NCI-H82 (cell line): ENCODE results near the gene OR2AK2.

Source experiments
- DNase-seq: peaks from one replicate; lab custom pipeline; 2025; lab: John Stamatoyannopoulos, UW

Gene OR2AK2, protein sequence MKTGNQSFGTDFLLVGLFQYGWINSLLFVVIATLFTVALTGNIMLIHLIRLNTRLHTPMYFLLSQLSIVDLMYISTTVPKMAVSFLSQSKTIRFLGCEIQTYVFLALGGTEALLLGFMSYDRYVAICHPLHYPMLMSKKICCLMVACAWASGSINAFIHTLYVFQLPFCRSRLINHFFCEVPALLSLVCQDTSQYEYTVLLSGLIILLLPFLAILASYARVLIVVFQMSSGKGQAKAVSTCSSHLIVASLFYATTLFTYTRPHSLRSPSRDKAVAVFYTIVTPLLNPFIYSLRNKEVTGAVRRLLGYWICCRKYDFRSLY

DNA sequence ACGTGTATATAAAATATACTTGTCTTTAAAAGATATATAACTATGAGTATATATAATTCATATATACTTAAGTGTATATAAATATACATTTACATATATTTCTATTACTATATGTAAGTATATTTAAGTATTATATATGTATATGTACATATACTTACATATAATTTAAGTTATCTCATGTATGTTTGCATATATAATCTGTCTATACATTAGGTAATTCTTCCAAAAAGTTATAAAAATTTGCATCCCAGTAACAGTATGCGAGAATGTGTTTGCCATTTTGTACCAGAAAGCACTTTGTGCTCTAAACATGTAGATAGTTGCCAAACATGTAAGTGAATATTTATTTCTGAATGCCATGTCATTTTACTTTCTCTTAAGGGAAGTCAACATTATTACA, at the start of gene OR2AK2:
OR2AK2 (plus strand) TSS at position 301 of the 400 bp plus-strand sequence. CDS start 144 bp downstream, outside the sequence.
- no peak for DNase-seq

DNA sequence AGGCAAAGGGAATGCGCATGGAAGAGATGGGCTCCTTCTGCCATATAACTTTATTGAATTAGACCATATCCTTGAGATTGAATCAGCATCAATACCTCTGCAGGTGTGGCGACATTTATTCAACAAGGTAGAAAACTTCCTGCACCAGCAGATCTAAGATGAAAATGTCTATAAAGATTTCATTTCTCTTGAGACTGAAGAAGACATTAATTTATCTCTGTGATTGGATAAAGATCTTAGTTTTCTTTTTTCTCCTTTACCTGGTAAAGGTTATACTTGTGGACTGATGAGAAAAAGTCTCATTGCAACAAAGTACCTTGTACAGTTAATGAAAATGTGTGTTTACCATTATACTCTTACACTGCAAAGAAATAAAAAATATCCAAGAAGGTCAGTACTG, 45.1 kb upstream of the OR2AK2 start, which contains the start of gene OR2T8:
OR2T8 (plus strand) TSS at position 301 of the 400 bp plus-strand sequence. CDS start 766 bp downstream, outside the sequence.
- no peak for DNase-seq

DNA sequence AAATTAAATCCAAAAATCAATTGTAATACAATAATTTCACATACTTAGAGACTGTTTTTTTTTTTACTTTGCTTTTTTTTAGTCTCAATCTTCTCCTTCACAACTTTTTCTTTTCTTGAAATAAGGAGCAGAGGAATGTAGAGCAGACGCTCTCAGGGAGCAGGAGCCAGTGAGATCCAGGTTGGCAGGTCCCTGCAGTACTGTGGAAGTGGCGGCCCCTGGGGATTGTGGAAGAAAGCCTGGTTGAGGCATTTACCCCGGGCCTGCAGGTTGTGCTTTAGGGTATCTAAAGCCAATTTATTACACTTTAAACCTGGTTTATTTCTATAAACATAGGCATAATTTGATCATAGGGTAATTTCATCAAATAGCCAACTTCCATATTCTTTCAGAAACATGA, 41.1 kb upstream of the OR2AK2 start:
- DNase-seq: no peak

DNA sequence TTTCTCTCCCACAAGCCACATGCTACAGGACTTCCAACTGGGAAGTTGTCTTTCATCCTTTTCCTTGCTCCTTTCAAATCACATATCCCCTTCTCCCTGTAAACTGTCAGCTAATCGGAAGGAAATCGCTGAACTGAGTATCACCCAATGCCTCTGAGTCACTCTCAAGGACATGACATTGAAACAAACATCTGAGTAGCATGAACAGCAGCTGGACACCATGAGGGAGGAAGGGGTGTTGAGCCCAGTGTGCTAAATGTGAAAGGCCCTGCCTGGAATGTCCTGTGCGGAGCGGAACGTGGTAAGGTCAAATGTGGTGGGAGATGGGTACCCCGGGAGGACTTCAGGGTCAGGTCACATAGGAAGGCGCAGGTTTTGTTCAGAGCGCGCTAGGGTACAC, 40.2 kb upstream of the OR2AK2 start, which contains the start of gene OR2AJ1:
OR2AJ1 (plus strand) TSS at position 22 of the 400 bp plus-strand sequence. CDS start 8,880 bp downstream, outside the sequence.
- DNase-seq: no peak

DNA sequence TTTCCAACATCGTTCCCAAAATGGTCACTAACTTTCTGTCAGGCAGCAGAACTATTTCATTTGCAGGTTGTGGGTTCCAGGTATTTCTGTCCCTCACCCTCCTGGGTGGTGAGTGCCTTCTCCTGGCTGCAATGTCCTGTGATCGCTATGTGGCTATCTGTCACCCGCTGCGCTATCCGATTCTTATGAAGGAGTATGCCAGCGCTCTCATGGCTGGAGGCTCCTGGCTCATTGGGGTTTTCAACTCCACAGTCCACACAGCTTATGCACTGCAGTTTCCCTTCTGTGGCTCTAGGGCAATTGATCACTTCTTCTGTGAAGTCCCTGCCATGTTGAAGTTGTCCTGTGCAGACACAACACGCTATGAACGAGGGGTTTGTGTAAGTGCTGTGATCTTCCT, 31.0 kb upstream of the OR2AK2 start:
- no peak for DNase-seq

DNA sequence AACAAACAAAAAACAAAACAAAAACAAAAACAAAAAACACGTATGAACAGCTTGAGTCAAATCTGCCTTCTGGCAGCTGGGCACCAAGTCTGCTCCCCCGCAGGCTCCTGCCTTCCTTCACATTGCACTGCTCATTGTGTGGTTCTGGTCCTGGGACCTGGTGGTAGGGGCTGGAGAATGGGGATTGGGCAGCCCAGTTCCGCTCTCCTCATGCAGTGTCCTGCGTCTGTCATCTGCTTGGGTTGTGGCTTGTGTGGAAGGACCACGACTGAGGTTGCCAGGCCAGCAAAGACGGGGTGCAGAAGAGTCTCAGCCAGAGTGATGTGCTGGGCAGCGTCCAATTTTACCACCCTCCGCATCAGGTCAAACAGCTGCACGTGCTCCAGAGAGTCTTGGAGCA, 29.3 kb upstream of the OR2AK2 start:
- no peak for DNase-seq

DNA sequence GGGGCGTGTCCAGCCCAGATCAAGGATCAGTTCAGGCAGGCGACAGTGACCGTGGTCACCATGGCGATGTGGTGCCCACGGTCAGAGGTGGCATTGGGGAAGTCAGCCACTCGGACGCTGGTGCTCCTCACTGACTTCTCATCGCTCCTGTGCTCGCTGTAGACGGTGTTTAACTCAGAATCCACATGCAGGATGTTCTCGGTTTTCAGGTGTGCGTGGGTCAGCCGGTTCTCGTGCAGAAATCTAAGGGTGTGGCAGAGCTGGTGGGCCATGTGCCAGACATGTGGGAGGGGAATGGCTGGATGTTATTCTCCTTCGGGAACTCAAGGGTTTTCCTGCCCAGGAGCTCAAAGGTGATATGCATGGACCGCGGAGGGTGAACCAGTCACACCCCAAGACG, 28.6 kb upstream of the OR2AK2 start:
- DNase-seq: no peak

DNA sequence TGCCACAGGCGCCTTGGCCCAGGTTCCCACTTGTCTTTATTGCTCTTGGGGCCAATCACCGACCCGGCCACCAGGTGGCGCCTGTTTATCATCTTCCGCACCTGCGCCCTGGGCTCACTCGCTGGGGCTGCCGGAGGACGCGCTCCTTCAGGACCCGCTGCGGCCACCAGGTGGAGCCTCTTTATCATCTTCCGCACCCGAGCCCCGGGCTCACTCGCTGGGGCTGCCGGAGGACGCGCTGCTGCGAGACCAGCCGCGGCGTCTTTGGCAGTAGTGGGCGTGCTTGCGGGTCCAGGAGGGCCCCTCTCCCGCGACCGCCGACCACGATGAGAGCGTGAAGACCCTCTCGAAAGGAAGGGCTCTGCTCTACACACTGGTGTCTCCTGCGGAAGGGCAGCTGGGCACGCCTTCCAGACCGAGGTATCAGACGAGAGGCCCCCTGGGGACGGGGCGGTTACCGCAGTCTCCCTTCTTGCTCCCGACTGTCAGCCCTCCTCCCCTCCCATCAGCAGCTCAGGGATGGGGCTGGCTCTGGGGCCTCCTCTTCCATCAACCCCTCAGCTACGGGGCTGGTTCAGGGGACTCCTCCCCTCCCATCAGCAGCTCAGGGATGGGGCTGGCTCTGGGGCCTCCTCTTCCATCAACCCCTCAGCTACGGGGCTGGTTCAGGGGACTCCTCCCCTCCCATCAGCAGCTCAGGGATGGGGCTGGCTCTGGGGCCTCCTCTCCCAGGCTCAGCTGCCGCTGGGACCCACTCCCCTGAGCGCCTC, 27.9 kb upstream of the OR2AK2 start:
- peak; percentile 84 for DNase-seq

DNA sequence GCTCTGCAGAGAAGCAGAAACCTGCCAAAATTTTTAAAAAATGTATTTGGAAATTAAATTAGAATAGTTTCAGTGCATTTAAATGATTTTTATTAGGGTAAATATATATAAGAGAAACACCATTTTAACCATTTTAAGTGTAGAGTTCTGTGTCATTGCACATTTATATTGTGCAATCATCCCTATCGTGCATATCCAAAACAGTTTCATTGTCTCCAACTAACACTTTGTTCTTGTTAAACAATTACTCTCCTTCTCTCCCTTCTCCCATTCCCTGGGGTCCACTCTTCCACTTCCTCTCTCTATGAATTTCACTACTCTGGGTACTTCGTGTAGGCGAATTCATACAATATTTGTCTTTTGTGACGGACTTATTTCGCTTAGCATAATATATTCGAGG, 22.4 kb upstream of the OR2AK2 start:
- no peak for DNase-seq

DNA sequence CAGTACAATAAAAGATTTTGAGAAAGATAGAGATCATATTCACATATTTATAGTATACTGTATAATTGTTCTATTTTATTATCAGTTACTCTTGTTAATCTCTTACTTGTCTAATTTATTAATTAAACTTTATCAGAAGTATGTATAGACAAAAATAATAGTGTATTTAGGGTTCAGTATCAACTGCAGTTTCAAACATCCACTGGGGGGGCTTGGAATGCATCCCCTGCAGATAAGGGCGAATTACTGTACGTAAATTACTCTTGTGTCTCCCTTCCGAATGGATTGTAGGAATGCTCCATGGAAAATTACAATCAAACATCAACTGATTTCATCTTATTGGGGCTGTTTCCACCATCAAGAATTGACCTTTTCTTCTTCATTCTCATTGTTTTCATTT, 16.5 kb upstream of the OR2AK2 start, which contains the start of gene OR2L8:
OR2L8 (plus strand) TSS at position 301 of the 400 bp plus-strand sequence; CDS start at position 301, 0 bp downstream.
- DNase-seq: no peak

DNA sequence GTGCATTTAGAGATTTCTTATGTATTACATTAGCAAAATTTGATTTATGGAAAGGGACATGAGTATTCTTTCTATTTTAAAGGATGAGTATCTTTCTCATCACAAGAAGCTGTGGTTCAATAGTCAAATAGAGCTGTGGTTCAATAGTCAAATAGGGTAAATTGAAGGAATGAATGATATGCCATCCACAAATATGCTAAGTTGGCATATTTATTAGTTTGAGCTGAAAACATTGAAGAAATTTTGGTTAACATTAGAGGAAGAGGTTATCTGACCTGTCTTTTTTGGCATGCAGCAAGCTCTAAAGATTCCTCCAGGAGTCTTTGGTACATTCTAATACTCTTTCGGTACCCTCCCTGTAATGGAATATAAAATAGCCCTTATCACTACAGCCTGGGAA, 11.6 kb upstream of the OR2AK2 start:
- no peak for DNase-seq

DNA sequence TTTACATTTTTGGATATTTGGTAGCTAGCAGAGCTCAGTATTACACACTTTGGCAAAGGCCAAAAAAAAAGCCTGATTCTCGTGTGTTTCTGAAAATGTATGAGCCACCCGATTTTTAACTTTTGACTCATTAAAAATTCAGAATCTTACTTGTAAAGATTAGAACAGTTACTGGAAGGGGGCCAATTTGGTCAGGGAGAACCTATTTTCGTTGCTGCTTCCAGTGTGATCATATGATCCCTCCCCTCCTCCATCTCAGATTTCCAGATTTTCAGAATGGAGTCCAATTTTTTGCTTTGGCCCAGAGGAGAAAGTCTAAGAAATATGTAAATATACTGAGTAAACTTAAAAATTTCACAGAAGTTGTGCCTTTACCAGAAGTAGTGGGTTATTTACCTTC, 3.2 kb upstream of the OR2AK2 start:
- DNase-seq: no peak

DNA sequence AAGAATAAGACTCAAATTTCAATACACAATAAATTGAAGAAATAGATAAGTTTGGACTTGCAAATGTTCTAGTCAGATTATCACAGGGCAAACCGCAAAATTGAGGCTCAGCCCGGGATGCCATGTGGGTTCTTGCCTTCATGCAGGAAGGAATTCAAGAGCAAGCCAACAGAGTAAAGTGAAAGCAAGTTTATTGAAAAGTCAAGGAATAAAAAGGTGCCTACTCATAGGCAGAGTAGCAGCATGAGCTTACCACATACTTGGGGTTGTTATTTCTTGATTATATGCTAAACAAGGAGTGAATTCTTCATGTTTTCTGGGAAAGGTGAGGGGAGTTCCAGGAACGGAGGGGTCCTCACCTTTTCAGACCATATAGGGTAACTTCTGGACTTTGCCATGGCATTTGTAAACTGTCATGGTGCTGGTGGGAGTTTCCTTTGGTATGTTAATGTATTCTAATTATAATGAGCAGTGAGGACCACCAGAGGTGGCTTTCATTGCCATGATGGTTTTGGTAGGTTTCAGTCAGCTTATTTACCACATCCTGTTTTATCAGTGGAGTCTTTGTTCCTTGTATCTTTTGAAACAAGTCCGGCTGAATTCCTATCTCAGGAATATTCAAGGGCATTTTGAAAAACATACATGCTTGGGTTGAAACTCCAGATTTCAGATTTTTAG, 2.0 kb upstream of the OR2AK2 start:
- no peak for DNase-seq

DNA sequence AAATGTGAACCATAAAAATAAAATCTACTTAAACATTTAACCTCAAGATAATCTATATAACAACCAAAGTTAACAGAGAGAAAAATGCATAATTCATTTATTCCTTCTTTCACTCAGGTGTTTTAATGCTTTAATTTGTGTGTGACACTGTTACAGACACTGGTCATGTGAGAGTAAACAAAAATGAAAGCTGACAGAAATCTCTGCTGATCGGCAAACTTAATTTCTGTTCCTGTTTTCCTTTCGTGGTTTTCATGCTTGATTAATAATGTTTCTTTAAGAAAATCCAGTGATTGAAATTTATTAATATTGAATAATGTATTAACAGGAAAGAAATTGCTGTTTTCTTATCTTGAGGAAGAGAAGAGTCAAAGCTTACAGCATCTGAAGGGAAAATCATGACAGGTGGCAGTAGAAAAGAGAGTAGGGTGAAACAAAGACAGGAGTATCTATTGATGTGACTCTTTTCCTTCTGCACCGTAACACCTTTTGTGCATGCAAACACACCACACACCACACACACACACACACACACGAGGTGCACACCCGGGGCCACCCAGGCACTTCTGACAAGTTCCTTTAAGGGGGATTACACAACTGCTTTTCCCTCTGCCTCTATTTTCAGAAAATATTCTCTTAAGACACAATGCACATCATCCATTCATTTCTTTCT, 1.6 kb downstream of the OR2AK2 start:
- DNase-seq: no peak

DNA sequence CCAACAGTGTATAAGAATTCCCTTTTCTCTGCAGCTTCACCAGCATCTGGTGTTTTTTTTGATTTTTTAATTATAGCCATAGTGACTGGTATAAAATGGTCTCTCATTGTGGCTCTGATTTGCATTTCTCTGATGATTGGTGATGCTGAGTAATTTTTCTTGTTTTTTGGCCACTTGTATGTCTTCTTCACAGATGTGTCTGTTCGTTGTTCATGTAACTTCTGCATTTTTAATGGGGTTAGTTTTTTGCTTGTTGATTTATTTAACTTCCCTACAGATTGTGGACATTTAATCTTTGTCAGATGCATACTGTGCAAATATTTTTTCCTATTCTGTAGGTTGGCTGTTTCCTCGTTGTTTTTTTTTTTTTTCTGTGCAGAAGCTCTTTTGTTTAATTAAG, 28.0 kb downstream of the OR2AK2 start:
- no peak for DNase-seq

DNA sequence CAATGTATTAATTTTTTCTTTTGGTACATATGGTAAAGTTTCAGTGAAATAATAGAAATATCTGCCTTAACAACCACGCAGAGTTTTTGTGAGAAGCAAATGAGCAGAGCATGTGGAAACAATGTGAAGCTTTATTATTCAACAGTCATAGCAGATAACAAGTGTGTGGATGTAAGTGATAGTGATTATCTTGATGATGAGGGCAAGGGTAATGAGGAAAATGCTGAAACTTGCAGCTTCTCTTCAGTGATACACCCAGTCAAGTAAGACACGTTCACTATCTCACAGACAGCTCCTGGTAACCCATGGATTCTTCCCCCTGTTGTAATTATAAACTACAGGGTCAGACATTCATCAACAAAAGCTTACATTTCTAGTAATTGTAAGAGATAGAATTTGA, 33.8 kb downstream of the OR2AK2 start:
- DNase-seq: no peak

DNA sequence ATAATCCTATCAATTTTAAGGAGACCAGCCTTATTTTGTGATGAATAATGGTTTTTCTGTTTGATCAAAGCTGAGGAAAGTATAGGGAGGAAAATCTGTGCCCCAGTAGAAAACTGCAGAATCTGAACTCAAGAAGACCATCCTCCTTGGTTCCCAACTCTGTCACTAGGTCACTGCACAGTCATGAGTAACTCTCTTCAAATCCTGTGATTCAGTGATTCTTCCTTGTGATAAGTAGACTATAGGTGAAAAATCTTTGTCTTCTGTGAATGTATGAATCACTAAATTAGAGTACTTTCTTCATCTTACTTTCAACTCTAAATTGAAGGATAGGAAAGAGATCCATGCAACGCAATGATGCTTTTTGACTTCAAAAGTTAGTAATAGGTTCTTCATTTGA, 35.1 kb downstream of the OR2AK2 start:
- no peak for DNase-seq

DNA sequence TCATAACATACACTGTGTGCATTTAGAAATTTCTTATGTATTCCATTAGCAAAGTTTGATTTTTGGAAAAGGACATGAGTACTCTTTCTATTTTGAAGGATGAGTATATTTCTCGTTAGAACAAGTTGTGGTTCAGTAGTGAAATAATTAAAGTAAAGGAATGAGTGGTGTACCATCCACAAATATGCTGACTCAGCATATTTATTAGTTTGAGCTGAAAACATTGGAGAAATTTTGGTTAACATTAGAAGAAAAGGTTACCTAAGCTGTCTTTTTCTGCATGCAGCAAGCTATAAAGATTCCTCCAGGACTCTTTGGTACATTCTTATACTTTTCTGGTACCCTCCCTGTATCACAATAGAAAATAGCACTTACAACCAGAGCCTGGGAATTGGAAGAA, 42.7 kb downstream of the OR2AK2 start:
- DNase-seq: no peak

DNA sequence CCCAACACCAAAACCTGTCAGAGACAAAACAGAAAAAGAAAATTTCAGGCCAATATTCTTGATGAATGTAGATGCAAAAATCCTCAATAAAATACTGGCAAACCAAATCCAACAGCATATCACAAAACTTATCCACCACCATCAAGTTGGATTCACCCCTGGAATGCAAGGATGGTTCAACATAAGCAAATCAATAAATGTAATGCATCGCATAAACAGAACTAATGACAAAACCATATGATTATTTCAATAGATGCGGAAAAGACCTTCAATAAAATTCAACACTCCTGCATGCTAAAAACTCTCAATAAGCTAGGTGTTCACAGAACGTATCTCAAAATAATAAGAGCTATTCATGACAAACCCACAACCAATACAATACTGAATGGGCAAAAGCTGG, 44.6 kb downstream of the OR2AK2 start:
- DNase-seq: no peak

DNA sequence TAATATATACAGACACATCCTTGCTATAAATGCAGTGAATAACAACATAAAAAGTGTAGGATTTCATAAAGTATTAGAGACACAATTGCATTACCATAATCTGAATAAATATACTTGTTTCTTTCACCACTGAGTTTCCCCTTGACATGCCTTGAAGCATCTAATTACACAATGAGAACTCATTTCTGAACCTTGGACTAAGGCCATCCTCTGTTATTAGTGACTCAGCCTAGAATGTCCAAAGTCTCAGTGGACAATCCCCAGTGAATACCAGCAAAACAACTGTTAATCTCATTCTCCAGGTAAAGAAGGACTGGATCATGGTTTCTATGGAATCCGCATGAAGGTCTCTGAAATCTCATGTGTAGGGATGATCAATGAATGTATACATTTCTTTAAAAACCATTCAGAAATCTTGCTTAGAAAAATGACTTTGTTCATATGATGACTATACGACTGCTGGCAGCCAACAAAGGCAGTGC, 48.2 kb downstream of the OR2AK2 start, which contains the start of gene OR2L5:
OR2L5 (plus strand) TSS at position 432 of the 482 bp plus-strand sequence. CDS start 8,288 bp downstream, outside the sequence.
- no peak for DNase-seq

DNA sequence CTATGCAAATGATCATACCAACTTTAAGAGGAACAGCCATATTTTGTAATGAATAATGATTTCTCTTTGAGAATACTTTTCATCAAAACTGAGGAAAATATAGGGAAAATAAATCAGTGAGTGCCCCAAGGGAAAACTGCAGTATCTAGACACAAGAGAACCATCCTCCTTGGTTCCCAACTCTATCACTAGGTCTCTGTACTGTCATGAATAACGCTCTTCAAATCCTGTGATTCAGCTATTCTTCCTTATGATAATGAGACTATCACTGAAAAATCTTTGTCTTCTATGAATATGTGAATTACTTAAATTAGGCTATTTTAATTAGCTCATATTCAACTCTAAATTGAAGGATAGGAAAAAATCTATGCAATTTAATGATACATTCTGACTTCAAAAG, 50.8 kb downstream of the OR2AK2 start:
- DNase-seq: no peak
